GM21737 (cell line): ENCODE measurements around the gene MAP3K4.
"Not testable (repeated sequence)": the region's sequence is repeated elsewhere in the genome, so short reads cannot be mapped to it uniquely, and the experiment has no call there.

ENCODE experiments used
- ATAC-seq: cut with Tn5 transposase; IDR thresholded peaks from one replicate; pipeline ENCODE4 v1.9.1; 2021; ENCODE audit warnings: mild to moderate bottlenecking, moderate library complexity; ENCODE audit not compliant: unreplicated experiment

The MAP3K4 gene

GRCh38 chr6:161110028-161110779, 118.6 kb downstream of the MAP3K4 start:
- no peak for ATAC-seq

GRCh38 chr6:161111261-161111660, 119.7 kb downstream of the MAP3K4 start:
- ATAC-seq, result no peak

- no peak for ATAC-seq
Measured at GRCh38 chr6:161115468-161115867, 123.9 kb downstream of the MAP3K4 start.

- ATAC-seq, result no peak
Measured at GRCh38 chr6:161116554-161116953, 125.0 kb downstream of the MAP3K4 start.

GRCh38 chr6:161117308-161117707, 125.7 kb downstream of the MAP3K4 start:
- ATAC-seq, result no peak

GRCh38 chr6:161117942-161118341, 126.4 kb downstream of the MAP3K4 start:
- ATAC-seq, result no peak

- not testable (repeated sequence) for ATAC-seq
Measured at GRCh38 chr6:161123319-161123718, 131.8 kb downstream of the MAP3K4 start.

GRCh38 chr6:161125591-161125990, 134.0 kb downstream of the MAP3K4 start:
- no peak for ATAC-seq

- no peak for ATAC-seq
Measured at GRCh38 chr6:161127071-161127740, 135.6 kb downstream of the MAP3K4 start.

- no peak for ATAC-seq
Measured at GRCh38 chr6:161128230-161128629, 136.7 kb downstream of the MAP3K4 start.

- ATAC-seq, result no peak
Measured at GRCh38 chr6:161128680-161129196, 137.2 kb downstream of the MAP3K4 start.

GRCh38 chr6:161130541-161130940, 139.0 kb downstream of the MAP3K4 start:
- no peak for ATAC-seq

- ATAC-seq, result no peak
Measured at GRCh38 chr6:161130967-161131766, 139.6 kb downstream of the MAP3K4 start.

- ATAC-seq, result no peak
Measured at GRCh38 chr6:161132384-161132783, 140.8 kb downstream of the MAP3K4 start.

GRCh38 chr6:161133963-161134362, 142.4 kb downstream of the MAP3K4 start:
- no peak for ATAC-seq

GRCh38 chr6:161134550-161135298, 143.2 kb downstream of the MAP3K4 start:
- no peak for ATAC-seq

GRCh38 chr6:161135695-161136591, 144.4 kb downstream of the MAP3K4 start:
- ATAC-seq, result no peak

- ATAC-seq, result no peak
Measured at GRCh38 chr6:161136655-161137054, 145.1 kb downstream of the MAP3K4 start.

GRCh38 chr6:161137320-161137719, 145.8 kb downstream of the MAP3K4 start:
- ATAC-seq, result no peak
